ENCODE data around the gene KLRC4. TPM values are rescaled to one million over a fixed set of nuclear protein-coding genes. Genes with fewer than 3 reads are reported as not detected.

KLRC4 gene
- polyA plus RNA-seq, 1 donor from 2014 or later, result 8.2 TPM

DNA sequence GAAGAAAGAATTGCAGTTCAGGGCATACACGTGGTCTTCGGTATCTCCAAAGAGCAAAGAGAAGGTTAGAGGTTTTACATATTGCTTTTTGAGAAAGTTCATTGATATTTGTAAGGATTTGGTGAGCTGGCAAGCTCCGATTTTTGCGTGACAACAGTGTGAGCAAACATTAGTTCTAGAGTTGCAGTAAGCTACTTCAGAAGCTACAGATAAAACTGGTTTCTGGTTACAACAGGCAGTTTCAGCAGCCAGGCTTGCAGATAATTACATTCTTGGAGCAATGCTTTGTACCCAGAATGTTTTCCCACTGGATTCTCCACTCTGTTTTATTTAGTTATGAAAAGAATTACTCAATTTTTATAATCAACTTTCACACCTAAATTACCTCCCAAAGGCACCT is 47.9 kb downstream of the KLRC4 start:
- Histone ChIP-seq H2AFZ (ENCODE audit: low read depth, low read length) (no peak overlapping the region), H3K9me2 (ENCODE audit: insufficient read depth, low read length) (no peaks in the 10 kb centered on the region), H3K4me2 (ENCODE audit: low read length) (no peak overlapping the region), H3K27me3 (ENCODE audit: insufficient read depth, low read depth, low read length) (no peaks in the 10 kb centered on the region), H3K9me3 (ENCODE audit: low read length) (no peaks in the 10 kb centered on the region), H3K79me2 (replicated peaks; ENCODE audit: insufficient read depth, low read length) (no peaks in the 10 kb centered on the region), H3K36me3 (ENCODE audit: insufficient read depth, low read length) (no peaks in the 10 kb centered on the region), H3K4me3 (ENCODE audit: low read length) (no peak overlapping the region), H4K20me1 (ENCODE audit: insufficient read depth) (no peaks in the 10 kb centered on the region), H3K9ac (ENCODE audit: low read length) (no peak overlapping the region), H3F3A (ENCODE audit: insufficient read depth, low read length, poor library complexity, severe bottlenecking) (no peaks in the 10 kb centered on the region), H3K27ac (ENCODE audit: low read length) (no peak overlapping the region)
- TF ChIP-seq SMC3 (conservative IDR thresholded peaks at IDR 0.05; ENCODE audit: poor library complexity) (no peak), TAF1 (IDR thresholded peaks at IDR 0.05; ENCODE audit: low read depth) (no peak), MXI1 (conservative IDR thresholded peaks at IDR 0.05; ENCODE audit: poor library complexity, severe bottlenecking) (no peak), POLR2AphosphoS5 (IDR thresholded peaks at IDR 0.05) (no peak), EZH2 (IDR thresholded peaks at IDR 0.05; ENCODE audit: borderline replicate concordance, insufficient read depth, low read length, poor library complexity, severe bottlenecking) (no peak), RAD21 (conservative IDR thresholded peaks at IDR 0.05) (no peak), EP300 (conservative IDR thresholded peaks at IDR 0.05; ENCODE audit: poor library complexity, severe bottlenecking) (no peak)
- TF ChIP-seq, protein P1, sequence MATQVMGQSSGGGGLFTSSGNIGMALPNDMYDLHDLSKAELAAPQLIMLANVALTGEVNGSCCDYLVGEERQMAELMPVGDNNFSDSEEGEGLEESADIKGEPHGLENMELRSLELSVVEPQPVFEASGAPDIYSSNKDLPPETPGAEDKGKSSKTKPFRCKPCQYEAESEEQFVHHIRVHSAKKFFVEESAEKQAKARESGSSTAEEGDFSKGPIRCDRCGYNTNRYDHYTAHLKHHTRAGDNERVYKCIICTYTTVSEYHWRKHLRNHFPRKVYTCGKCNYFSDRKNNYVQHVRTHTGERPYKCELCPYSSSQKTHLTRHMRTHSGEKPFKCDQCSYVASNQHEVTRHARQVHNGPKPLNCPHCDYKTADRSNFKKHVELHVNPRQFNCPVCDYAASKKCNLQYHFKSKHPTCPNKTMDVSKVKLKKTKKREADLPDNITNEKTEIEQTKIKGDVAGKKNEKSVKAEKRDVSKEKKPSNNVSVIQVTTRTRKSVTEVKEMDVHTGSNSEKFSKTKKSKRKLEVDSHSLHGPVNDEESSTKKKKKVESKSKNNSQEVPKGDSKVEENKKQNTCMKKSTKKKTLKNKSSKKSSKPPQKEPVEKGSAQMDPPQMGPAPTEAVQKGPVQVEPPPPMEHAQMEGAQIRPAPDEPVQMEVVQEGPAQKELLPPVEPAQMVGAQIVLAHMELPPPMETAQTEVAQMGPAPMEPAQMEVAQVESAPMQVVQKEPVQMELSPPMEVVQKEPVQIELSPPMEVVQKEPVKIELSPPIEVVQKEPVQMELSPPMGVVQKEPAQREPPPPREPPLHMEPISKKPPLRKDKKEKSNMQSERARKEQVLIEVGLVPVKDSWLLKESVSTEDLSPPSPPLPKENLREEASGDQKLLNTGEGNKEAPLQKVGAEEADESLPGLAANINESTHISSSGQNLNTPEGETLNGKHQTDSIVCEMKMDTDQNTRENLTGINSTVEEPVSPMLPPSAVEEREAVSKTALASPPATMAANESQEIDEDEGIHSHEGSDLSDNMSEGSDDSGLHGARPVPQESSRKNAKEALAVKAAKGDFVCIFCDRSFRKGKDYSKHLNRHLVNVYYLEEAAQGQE (IDR thresholded peaks at IDR 0.05; ENCODE audit: borderline replicate concordance), result no peak
- TF ChIP-seq, protein P2, sequence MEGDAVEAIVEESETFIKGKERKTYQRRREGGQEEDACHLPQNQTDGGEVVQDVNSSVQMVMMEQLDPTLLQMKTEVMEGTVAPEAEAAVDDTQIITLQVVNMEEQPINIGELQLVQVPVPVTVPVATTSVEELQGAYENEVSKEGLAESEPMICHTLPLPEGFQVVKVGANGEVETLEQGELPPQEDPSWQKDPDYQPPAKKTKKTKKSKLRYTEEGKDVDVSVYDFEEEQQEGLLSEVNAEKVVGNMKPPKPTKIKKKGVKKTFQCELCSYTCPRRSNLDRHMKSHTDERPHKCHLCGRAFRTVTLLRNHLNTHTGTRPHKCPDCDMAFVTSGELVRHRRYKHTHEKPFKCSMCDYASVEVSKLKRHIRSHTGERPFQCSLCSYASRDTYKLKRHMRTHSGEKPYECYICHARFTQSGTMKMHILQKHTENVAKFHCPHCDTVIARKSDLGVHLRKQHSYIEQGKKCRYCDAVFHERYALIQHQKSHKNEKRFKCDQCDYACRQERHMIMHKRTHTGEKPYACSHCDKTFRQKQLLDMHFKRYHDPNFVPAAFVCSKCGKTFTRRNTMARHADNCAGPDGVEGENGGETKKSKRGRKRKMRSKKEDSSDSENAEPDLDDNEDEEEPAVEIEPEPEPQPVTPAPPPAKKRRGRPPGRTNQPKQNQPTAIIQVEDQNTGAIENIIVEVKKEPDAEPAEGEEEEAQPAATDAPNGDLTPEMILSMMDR (IDR thresholded peaks at IDR 0.05; ENCODE audit: poor library complexity, severe bottlenecking), result no peak

DNA sequence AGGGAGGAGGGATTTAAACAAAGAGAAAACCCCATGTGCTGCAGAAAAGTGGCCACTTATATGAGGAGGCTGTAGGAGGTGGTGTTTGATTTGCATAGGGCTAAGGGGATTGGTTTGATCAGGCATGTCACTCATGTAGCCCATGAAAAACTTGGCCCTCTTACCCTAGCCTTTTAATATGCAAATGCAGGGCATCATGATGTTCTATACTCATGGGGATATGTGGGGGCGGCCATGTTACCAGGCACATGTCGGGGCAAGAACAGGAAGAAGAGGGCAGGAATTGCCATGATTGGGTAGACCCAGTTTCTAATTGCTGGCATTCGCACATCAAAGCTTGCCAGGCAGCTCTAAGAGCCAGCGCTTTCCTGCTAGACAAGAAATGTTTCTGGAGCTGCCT is 48.5 kb downstream of the KLRC4 start:
- no peaks in the 10 kb centered on the region for H3K27me3 ChIP-seq (ENCODE audit: insufficient read depth, low read depth, low read length)
- H2AFZ ChIP-seq (ENCODE audit: low read depth, low read length), result no peak overlapping the region
- H3K4me3 ChIP-seq (ENCODE audit: low read length), result no peak overlapping the region
- no peaks in the 10 kb centered on the region for H3K36me3 ChIP-seq (ENCODE audit: insufficient read depth, low read length)
- no peaks in the 10 kb centered on the region for H3K9me3 ChIP-seq (ENCODE audit: low read length)
- no peaks in the 10 kb centered on the region for H3F3A ChIP-seq (ENCODE audit: insufficient read depth, low read length, poor library complexity, severe bottlenecking)
- no peak overlapping the region for H3K27ac ChIP-seq (ENCODE audit: low read length)
- no peaks in the 10 kb centered on the region for H3K79me2 ChIP-seq (replicated peaks; ENCODE audit: insufficient read depth, low read length)
- H4K20me1 ChIP-seq (ENCODE audit: insufficient read depth), result no peaks in the 10 kb centered on the region
- TF ChIP-seq, protein P1 (IDR thresholded peaks at IDR 0.05; ENCODE audit: borderline replicate concordance), result no peak
- TF ChIP-seq EP300 (conservative IDR thresholded peaks at IDR 0.05; ENCODE audit: poor library complexity, severe bottlenecking) (no peak), RAD21 (conservative IDR thresholded peaks at IDR 0.05) (no peak), TAF1 (IDR thresholded peaks at IDR 0.05; ENCODE audit: low read depth) (no peak), MXI1 (conservative IDR thresholded peaks at IDR 0.05; ENCODE audit: poor library complexity, severe bottlenecking) (no peak)
- TF ChIP-seq, protein P2 (IDR thresholded peaks at IDR 0.05; ENCODE audit: poor library complexity, severe bottlenecking), result no peak
- no peak overlapping the region for H3K9ac ChIP-seq (ENCODE audit: low read length)
- H3K9me2 ChIP-seq (ENCODE audit: insufficient read depth, low read length), result no peaks in the 10 kb centered on the region
- no peak overlapping the region for H3K4me2 ChIP-seq (ENCODE audit: low read length)
